HG03442 (cell line): ENCODE measurements around the gene NUDT2.

Source experiments
- ATAC-seq: cut with Tn5 transposase; IDR thresholded peaks from one replicate; pipeline ENCODE4 v1.9.1; 2021; ENCODE audit warnings: mild to moderate bottlenecking, moderate library complexity; ENCODE audit not compliant: unreplicated experiment

The NUDT2 gene

GRCh38 chr9:34384368-34385165 lies 55.2 kb downstream of the NUDT2 start:
- ATAC-seq = no peak

- no peak for ATAC-seq
These were observed 56.3 kb downstream of the NUDT2 start for GRCh38 chr9:34385561-34386230.

GRCh38 chr9:34386656-34387055 lies 57.3 kb downstream of the NUDT2 start:
- ATAC-seq = no peak

GRCh38 chr9:34387239-34387638 lies 57.9 kb downstream of the NUDT2 start:
- ATAC-seq = no peak

GRCh38 chr9:34392511-34392910 lies 63.1 kb downstream of the NUDT2 start:
- no peak for ATAC-seq
